ENCODE results near the gene SMAD5.

The SMAD5 gene

GRCh38 chr5:136215812-136216211 is 83.2 kb downstream of the SMAD5 start:
- TF ChIP-seq POU2F2 (IDR thresholded peaks at IDR 0.05; ENCODE audit: low read depth, low read length) (no peak), TAF1 (IDR thresholded peaks at IDR 0.05; ENCODE audit: low read depth, low read length) (no peak), PAX5 (IDR thresholded peaks at IDR 0.05; ENCODE audit: insufficient read depth, low read length, severe bottlenecking) (no peak), POLR2A (IDR thresholded peaks at IDR 0.05; ENCODE audit: low read depth, low read length) (no peak), SPI1 (IDR thresholded peaks at IDR 0.05; ENCODE audit: low read depth, low read length) (no peak), POLR2AphosphoS5 (IDR thresholded peaks at IDR 0.05; ENCODE audit: low read depth, low read length) (no peak)
- FAIRE-seq (no peak), DNase-seq (ENCODE audit: insufficient read length, low spot score) (no peak)

GRCh38 chr5:136216230-136216629 is 83.6 kb downstream of the SMAD5 start:
- FAIRE-seq (no peak), DNase-seq (ENCODE audit: insufficient read length, low spot score) (no peak)
- no peak for TF ChIP-seq POU2F2 (IDR thresholded peaks at IDR 0.05; ENCODE audit: low read depth, low read length)
- TF ChIP-seq POLR2A (IDR thresholded peaks at IDR 0.05; ENCODE audit: low read depth, low read length) = no peak
- no peak for TF ChIP-seq POLR2AphosphoS5 (IDR thresholded peaks at IDR 0.05; ENCODE audit: low read depth, low read length)
- TF ChIP-seq TAF1 (IDR thresholded peaks at IDR 0.05; ENCODE audit: low read depth, low read length) = no peak
- TF ChIP-seq PAX5 (IDR thresholded peaks at IDR 0.05; ENCODE audit: insufficient read depth, low read length, severe bottlenecking) = no peak
- no peak for TF ChIP-seq SPI1 (IDR thresholded peaks at IDR 0.05; ENCODE audit: low read depth, low read length)

- no peak for FAIRE-seq
- DNase-seq (ENCODE audit: insufficient read length, low spot score) = no peak
- TF ChIP-seq PAX5 (IDR thresholded peaks at IDR 0.05; ENCODE audit: insufficient read depth, low read length, severe bottlenecking) (no peak), SPI1 (IDR thresholded peaks at IDR 0.05; ENCODE audit: low read depth, low read length) (no peak), POLR2A (IDR thresholded peaks at IDR 0.05; ENCODE audit: low read depth, low read length) (no peak), POU2F2 (IDR thresholded peaks at IDR 0.05; ENCODE audit: low read depth, low read length) (no peak), POLR2AphosphoS5 (IDR thresholded peaks at IDR 0.05; ENCODE audit: low read depth, low read length) (no peak), TAF1 (IDR thresholded peaks at IDR 0.05; ENCODE audit: low read depth, low read length) (no peak)
These were observed 88.7 kb downstream of the SMAD5 start for GRCh38 chr5:136221340-136221739.

- TF ChIP-seq POLR2AphosphoS5 (IDR thresholded peaks at IDR 0.05; ENCODE audit: low read depth, low read length) (no peak), POU2F2 (IDR thresholded peaks at IDR 0.05; ENCODE audit: low read depth, low read length) (no peak), TAF1 (IDR thresholded peaks at IDR 0.05; ENCODE audit: low read depth, low read length) (no peak), POLR2A (IDR thresholded peaks at IDR 0.05; ENCODE audit: low read depth, low read length) (no peak), PAX5 (IDR thresholded peaks at IDR 0.05; ENCODE audit: insufficient read depth, low read length, severe bottlenecking) (no peak), SPI1 (IDR thresholded peaks at IDR 0.05; ENCODE audit: low read depth, low read length) (no peak)
- DNase-seq (ENCODE audit: insufficient read length, low spot score) (no peak), FAIRE-seq (no peak)
These were observed 90.1 kb downstream of the SMAD5 start for GRCh38 chr5:136222580-136223235.

- FAIRE-seq (no peak), DNase-seq (ENCODE audit: insufficient read length, low spot score) (no peak)
- no peak for TF ChIP-seq POU2F2 (IDR thresholded peaks at IDR 0.05; ENCODE audit: low read depth, low read length)
- no peak for TF ChIP-seq SPI1 (IDR thresholded peaks at IDR 0.05; ENCODE audit: low read depth, low read length)
- TF ChIP-seq PAX5 (IDR thresholded peaks at IDR 0.05; ENCODE audit: insufficient read depth, low read length, severe bottlenecking) = no peak
These were observed 93.2 kb downstream of the SMAD5 start for GRCh38 chr5:136225796-136226195.

GRCh38 chr5:136226401-136226800 is 93.8 kb downstream of the SMAD5 start:
- DNase-seq (ENCODE audit: insufficient read length, low spot score) (no peak), FAIRE-seq (no peak)
- no peak for TF ChIP-seq SPI1 (IDR thresholded peaks at IDR 0.05; ENCODE audit: low read depth, low read length)
- TF ChIP-seq PAX5 (IDR thresholded peaks at IDR 0.05; ENCODE audit: insufficient read depth, low read length, severe bottlenecking) = no peak
- no peak for TF ChIP-seq POU2F2 (IDR thresholded peaks at IDR 0.05; ENCODE audit: low read depth, low read length)
- TF ChIP-seq TAF1 (IDR thresholded peaks at IDR 0.05; ENCODE audit: low read depth, low read length) = no peak
- TF ChIP-seq POLR2A (IDR thresholded peaks at IDR 0.05; ENCODE audit: low read depth, low read length) = no peak
- TF ChIP-seq POLR2AphosphoS5 (IDR thresholded peaks at IDR 0.05; ENCODE audit: low read depth, low read length) = no peak

- FAIRE-seq (no peak), DNase-seq (ENCODE audit: insufficient read length, low spot score) (no peak)
- TF ChIP-seq POU2F2 (IDR thresholded peaks at IDR 0.05; ENCODE audit: low read depth, low read length) = no peak
- no peak for TF ChIP-seq TAF1 (IDR thresholded peaks at IDR 0.05; ENCODE audit: low read depth, low read length)
- TF ChIP-seq SPI1 (IDR thresholded peaks at IDR 0.05; ENCODE audit: low read depth, low read length) = no peak
- TF ChIP-seq POLR2A (IDR thresholded peaks at IDR 0.05; ENCODE audit: low read depth, low read length) = no peak
- no peak for TF ChIP-seq POLR2AphosphoS5 (IDR thresholded peaks at IDR 0.05; ENCODE audit: low read depth, low read length)
- TF ChIP-seq PAX5 (IDR thresholded peaks at IDR 0.05; ENCODE audit: insufficient read depth, low read length, severe bottlenecking) = no peak
These were observed 95.6 kb downstream of the SMAD5 start for GRCh38 chr5:136228136-136228757.

- DNase-seq (ENCODE audit: insufficient read length, low spot score) = no peak
- no peak for FAIRE-seq
- TF ChIP-seq POU2F2 (IDR thresholded peaks at IDR 0.05; ENCODE audit: low read depth, low read length) (no peak), PAX5 (IDR thresholded peaks at IDR 0.05; ENCODE audit: insufficient read depth, low read length, severe bottlenecking) (no peak), POLR2A (IDR thresholded peaks at IDR 0.05; ENCODE audit: low read depth, low read length) (no peak), TAF1 (IDR thresholded peaks at IDR 0.05; ENCODE audit: low read depth, low read length) (no peak), SPI1 (IDR thresholded peaks at IDR 0.05; ENCODE audit: low read depth, low read length) (no peak), POLR2AphosphoS5 (IDR thresholded peaks at IDR 0.05; ENCODE audit: low read depth, low read length) (no peak)
These were observed 97.5 kb downstream of the SMAD5 start for GRCh38 chr5:136230176-136230575.

- no peak for DNase-seq (ENCODE audit: insufficient read length, low spot score)
- no peak for TF ChIP-seq TAF1 (IDR thresholded peaks at IDR 0.05; ENCODE audit: low read depth, low read length)
- no peak for TF ChIP-seq SPI1 (IDR thresholded peaks at IDR 0.05; ENCODE audit: low read depth, low read length)
- TF ChIP-seq PAX5 (IDR thresholded peaks at IDR 0.05; ENCODE audit: insufficient read depth, low read length, severe bottlenecking) = no peak
- TF ChIP-seq POU2F2 (IDR thresholded peaks at IDR 0.05; ENCODE audit: low read depth, low read length) = no peak
- FAIRE-seq = no peak
These were observed 99.7 kb downstream of the SMAD5 start for GRCh38 chr5:136232316-136232715.
